ENCODE results near the gene CTPS2. TPM values are rescaled to one million over a fixed set of nuclear protein-coding genes. Genes with fewer than 3 reads are reported as not detected.
"Not testable (repeated sequence)": the region's sequence is repeated elsewhere in the genome, so short reads cannot be mapped to it uniquely, and the experiment has no call there.

Gene CTPS2
- total RNA-seq, 1 experiment from 2014 or later = 25.0 TPM

- DNase-seq = peak; percentile 56
- POLR2A ChIA-PET (ENCODE audit: unreplicated experiment) = no interaction called here
- TF ChIP-seq CTCF (conservative IDR thresholded peaks at IDR 0.05; ENCODE audit: low read depth, low read length) (no peak), EZH2phosphoT487 (IDR thresholded peaks at IDR 0.05; ENCODE audit: borderline replicate concordance, low read length) (no peak), EZH2 (IDR thresholded peaks at IDR 0.05; ENCODE audit: low read length, unreplicated experiment) (no peak)
- TSS peak; percentile 14 for BruUV-seq (replicated peaks)
- Histone ChIP-seq H4K20me1 (ENCODE audit: low read length) (no peaks in the 10 kb centered on the region), H3K4me3 (ENCODE audit: low read length) (no peak overlapping the region), H3K27me3 (ENCODE audit: low read length) (no peaks in the 10 kb centered on the region), H3K36me3 (ENCODE audit: low read depth, low read length) (peaks cover 10% of the 10 kb centered on the region), H3K4me2 (ENCODE audit: low read length) (no peak overlapping the region), H3K9me3 (ENCODE audit: low read length) (no peaks in the 10 kb centered on the region), H3K27ac (ENCODE audit: low read length) (peak overlapping the region; percentile 78), H3K4me1 (ENCODE audit: insufficient read depth, low read length) (peaks cover 40% of the 10 kb centered on the region), H2AFZ (ENCODE audit: low read length) (no peak overlapping the region), H3K9me2 (replicated peaks; ENCODE audit: low read length) (no peaks in the 10 kb centered on the region), H3F3A (ENCODE audit: low read length, unreplicated experiment) (no peaks in the 10 kb centered on the region), H3K79me2 (ENCODE audit: low read length) (no peaks in the 10 kb centered on the region), H3K9ac (ENCODE audit: low read length) (peak overlapping the region; percentile 62)
- CTCF ChIA-PET = no interaction called here
- intact Hi-C loops (cut with micrococcal nuclease) = loop anchor here (5.0 to 10.0 kb wide), 2 partner anchors 72 to 111 kb away; no protein-coding TSS in a partner anchor
- ATAC-seq = peak; percentile 42
These were observed 126.7 kb downstream of the CTPS2 start for GRCh38 chrX:16585486-16586376.

- peak overlapping the region; percentile 20; the same call in 1 of the 2 replicates for H3K27ac ChIP-seq (ENCODE audit: low read length)
- H3K36me3 ChIP-seq (ENCODE audit: low read depth, low read length); ATAC-seq; H3K9ac ChIP-seq (ENCODE audit: low read length); POLR2A ChIA-PET (ENCODE audit: unreplicated experiment); H4K20me1 ChIP-seq (ENCODE audit: low read length); H2AFZ ChIP-seq (ENCODE audit: low read length); H3K79me2 ChIP-seq (ENCODE audit: low read length); H3K4me3 ChIP-seq (ENCODE audit: low read length); DNase-seq; H3K27me3 ChIP-seq (ENCODE audit: low read length); H3K9me2 ChIP-seq (replicated peaks; ENCODE audit: low read length); BruUV-seq (replicated peaks); H3F3A ChIP-seq (ENCODE audit: low read length, unreplicated experiment); H3K4me2 ChIP-seq (ENCODE audit: low read length); H3K4me1 ChIP-seq (ENCODE audit: insufficient read depth, low read length); H3K9me3 ChIP-seq (ENCODE audit: low read length); CTCF ChIA-PET: not testable (repeated sequence)
- intact Hi-C loops (cut with micrococcal nuclease) = loop anchor here (10.0 kb wide), 1 partner anchor 105 kb away; no protein-coding TSS in a partner anchor
These were observed 132.3 kb downstream of the CTPS2 start for GRCh38 chrX:16580004-16580797.

GRCh38 chrX:16579517-16579916 is 133.0 kb downstream of the CTPS2 start:
- Histone ChIP-seq H3K4me3 (ENCODE audit: low read length) (no peak overlapping the region), H4K20me1 (ENCODE audit: low read length) (no peaks in the 10 kb centered on the region), H3K9me2 (replicated peaks; ENCODE audit: low read length) (no peaks in the 10 kb centered on the region), H3K4me2 (ENCODE audit: low read length) (no peak overlapping the region), H2AFZ (ENCODE audit: low read length) (0 out of 2 replicates have a peak overlapping the region, but pooled peaks have one; percentile 6), H3K36me3 (ENCODE audit: low read depth, low read length) (no peaks in the 10 kb centered on the region), H3K9ac (ENCODE audit: low read length) (no peak overlapping the region), H3K27me3 (ENCODE audit: low read length) (no peaks in the 10 kb centered on the region), H3F3A (ENCODE audit: low read length, unreplicated experiment) (no peaks in the 10 kb centered on the region), H3K79me2 (ENCODE audit: low read length) (no peaks in the 10 kb centered on the region), H3K27ac (ENCODE audit: low read length) (peak overlapping the region; percentile 20; the same call in 1 of the 2 replicates), H3K9me3 (ENCODE audit: low read length) (no peaks in the 10 kb centered on the region), H3K4me1 (ENCODE audit: insufficient read depth, low read length) (peaks cover 4% of the 10 kb centered on the region; the same call in 1 of the 2 replicates)
- intact Hi-C loops (cut with micrococcal nuclease) = no loop called here
- no TSS peak for BruUV-seq (replicated peaks)
- no peak; the same call in 1 of the 2 replicates for ATAC-seq
- TF ChIP-seq EZH2phosphoT487 (IDR thresholded peaks at IDR 0.05; ENCODE audit: borderline replicate concordance, low read length) (no peak), CTCF (conservative IDR thresholded peaks at IDR 0.05; ENCODE audit: low read depth, low read length) (no peak), EZH2 (IDR thresholded peaks at IDR 0.05; ENCODE audit: low read length, unreplicated experiment) (no peak)
- DNase-seq = no peak
- ChIA-PET POLR2A (ENCODE audit: unreplicated experiment) (no interaction called here), CTCF (interaction anchor here (0.9 kb wide), 1 partner anchor 85 kb away, joined by 3 read pairs; no protein-coding TSS in a partner anchor)
